Measurements from ENCODE around the gene MUS81. TPM values are rescaled to one million over a fixed set of nuclear protein-coding genes. Genes with fewer than 3 reads are reported as not detected.

MUS81 gene
- total and polyA plus RNA-seq, 2 of the 13 experiments (the other 11 are each of a cell fraction or from before 2014, with no cell fraction given), result 25.6 to 30.2 TPM

DNA sequence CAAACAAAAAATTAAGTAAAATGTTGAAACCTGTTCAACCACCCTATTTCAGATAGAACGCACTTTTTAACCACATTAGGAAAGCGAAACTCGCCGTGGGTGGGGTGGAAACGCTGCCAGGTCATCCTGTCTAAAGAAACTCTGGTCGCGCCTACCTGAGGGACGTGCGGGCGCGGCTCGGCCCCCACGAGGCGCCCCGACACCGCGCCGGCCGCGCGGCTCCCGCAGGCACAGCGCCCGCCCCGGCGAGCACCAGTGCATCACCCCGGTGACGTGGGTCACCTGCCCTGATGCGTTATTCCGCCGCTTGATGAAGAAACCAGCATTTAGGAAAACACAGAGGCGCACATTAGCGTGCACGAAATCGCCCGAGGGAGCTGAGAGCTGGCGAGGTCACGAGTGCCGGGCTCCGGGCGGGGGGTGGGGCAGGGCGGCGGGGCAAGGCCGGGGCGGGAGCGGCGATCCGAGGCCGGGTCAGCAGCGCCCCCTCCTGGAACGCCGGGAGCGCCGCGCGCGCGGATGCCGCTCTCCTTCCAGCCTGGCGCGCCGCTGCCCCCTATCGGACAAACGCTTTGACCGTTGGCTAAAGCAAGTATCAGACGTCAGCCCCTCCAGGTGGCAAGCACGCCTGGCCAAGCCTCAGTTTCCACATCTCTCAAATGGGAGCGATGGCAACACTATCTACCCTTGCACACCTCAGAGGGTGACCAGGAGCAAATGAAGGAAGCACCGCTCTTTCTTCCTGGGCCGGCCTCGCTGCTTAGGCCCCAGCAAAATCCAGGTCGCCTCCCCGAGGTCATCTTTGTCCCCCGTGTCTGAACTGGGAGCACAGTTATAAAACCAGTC lies 42.2 kb upstream of the MUS81 start (continued):
- TF ChIP-seq, protein P1, sequence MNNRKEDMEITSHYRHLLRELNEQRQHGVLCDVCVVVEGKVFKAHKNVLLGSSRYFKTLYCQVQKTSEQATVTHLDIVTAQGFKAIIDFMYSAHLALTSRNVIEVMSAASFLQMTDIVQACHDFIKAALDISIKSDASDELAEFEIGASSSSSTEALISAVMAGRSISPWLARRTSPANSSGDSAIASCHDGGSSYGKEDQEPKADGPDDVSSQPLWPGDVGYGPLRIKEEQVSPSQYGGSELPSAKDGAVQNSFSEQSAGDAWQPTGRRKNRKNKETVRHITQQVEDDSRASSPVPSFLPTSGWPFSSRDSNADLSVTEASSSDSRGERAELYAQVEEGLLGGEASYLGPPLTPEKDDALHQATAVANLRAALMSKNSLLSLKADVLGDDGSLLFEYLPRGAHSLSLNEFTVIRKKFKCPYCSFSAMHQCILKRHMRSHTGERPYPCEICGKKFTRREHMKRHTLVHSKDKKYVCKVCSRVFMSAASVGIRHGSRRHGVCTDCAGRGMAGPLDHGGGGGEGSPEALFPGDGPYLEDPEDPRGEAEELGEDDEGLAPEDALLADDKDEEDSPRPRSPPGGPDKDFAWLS (CRISPR knock-in tag; IDR thresholded peaks at IDR 0.05; ENCODE audit: borderline replicate concordance), result no peak
- TF ChIP-seq ZFP36L2 (CRISPR knock-in tag; IDR thresholded peaks at IDR 0.05) (no peak), ZNF589 (CRISPR knock-in tag; conservative IDR thresholded peaks at IDR 0.05) (no peak), ZNF737 (CRISPR knock-in tag; IDR thresholded peaks at IDR 0.05; ENCODE audit: borderline replicate concordance) (no peak), KLF13 (CRISPR knock-in tag; IDR thresholded peaks at IDR 0.05) (no peak), ZNF776 (CRISPR knock-in tag; IDR thresholded peaks at IDR 0.05) (no peak), SRY (CRISPR knock-in tag; IDR thresholded peaks at IDR 0.05) (no peak), KLF16 (CRISPR knock-in tag; IDR thresholded peaks at IDR 0.05) (0 out of 4 replicates have a peak, but pooled peaks of 1 of the 2 experiments have one; percentile 39), ZNF605 (CRISPR knock-in tag; IDR thresholded peaks at IDR 0.05) (no peak), WIZ (CRISPR knock-in tag; IDR thresholded peaks at IDR 0.05) (no peak), ZNF572 (CRISPR knock-in tag; IDR thresholded peaks at IDR 0.05) (no peak), ZNF552 (CRISPR knock-in tag; IDR thresholded peaks at IDR 0.05; ENCODE audit: borderline replicate concordance) (no peak), ATF7-NPFF (CRISPR knock-in tag; IDR thresholded peaks at IDR 0.05; ENCODE audit: low read depth) (no peak), YEATS2 (CRISPR knock-in tag; IDR thresholded peaks at IDR 0.05; ENCODE audit: borderline replicate concordance) (0 out of 2 replicates have a peak, but pooled peaks have one; percentile 27), SNAI1 (CRISPR knock-in tag; IDR thresholded peaks at IDR 0.05; ENCODE audit: borderline replicate concordance) (no peak)
- TF ChIP-seq, protein P2, sequence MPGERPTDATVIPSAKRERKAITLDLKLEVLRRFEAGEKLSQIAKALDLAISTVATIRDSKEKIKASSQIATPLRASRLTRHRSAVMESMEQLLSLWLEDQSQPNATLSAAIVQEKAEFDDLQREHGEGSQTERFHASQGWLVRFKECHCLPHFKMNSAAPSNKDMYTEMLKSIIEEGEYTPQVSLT (CRISPR knock-in tag; IDR thresholded peaks at IDR 0.05; ENCODE audit: borderline replicate concordance, low read depth), result no peak
- TF ChIP-seq, protein P3, sequence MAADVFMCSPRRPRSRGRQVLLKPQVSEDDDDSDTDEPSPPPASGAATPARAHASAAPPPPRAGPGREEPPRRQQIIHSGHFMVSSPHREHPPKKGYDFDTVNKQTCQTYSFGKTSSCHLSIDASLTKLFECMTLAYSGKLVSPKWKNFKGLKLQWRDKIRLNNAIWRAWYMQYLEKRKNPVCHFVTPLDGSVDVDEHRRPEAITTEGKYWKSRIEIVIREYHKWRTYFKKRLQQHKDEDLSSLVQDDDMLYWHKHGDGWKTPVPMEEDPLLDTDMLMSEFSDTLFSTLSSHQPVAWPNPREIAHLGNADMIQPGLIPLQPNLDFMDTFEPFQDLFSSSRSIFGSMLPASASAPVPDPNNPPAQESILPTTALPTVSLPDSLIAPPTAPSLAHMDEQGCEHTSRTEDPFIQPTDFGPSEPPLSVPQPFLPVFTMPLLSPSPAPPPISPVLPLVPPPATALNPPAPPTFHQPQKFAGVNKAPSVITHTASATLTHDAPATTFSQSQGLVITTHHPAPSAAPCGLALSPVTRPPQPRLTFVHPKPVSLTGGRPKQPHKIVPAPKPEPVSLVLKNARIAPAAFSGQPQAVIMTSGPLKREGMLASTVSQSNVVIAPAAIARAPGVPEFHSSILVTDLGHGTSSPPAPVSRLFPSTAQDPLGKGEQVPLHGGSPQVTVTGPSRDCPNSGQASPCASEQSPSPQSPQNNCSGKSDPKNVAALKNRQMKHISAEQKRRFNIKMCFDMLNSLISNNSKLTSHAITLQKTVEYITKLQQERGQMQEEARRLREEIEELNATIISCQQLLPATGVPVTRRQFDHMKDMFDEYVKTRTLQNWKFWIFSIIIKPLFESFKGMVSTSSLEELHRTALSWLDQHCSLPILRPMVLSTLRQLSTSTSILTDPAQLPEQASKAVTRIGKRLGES (CRISPR knock-in tag; IDR thresholded peaks at IDR 0.05; ENCODE audit: borderline replicate concordance), result no peak
- TF ChIP-seq, protein P4, sequence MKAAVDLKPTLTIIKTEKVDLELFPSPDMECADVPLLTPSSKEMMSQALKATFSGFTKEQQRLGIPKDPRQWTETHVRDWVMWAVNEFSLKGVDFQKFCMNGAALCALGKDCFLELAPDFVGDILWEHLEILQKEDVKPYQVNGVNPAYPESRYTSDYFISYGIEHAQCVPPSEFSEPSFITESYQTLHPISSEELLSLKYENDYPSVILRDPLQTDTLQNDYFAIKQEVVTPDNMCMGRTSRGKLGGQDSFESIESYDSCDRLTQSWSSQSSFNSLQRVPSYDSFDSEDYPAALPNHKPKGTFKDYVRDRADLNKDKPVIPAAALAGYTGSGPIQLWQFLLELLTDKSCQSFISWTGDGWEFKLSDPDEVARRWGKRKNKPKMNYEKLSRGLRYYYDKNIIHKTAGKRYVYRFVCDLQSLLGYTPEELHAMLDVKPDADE (CRISPR knock-in tag; IDR thresholded peaks at IDR 0.05), result no peak
- TF ChIP-seq, protein P5, sequence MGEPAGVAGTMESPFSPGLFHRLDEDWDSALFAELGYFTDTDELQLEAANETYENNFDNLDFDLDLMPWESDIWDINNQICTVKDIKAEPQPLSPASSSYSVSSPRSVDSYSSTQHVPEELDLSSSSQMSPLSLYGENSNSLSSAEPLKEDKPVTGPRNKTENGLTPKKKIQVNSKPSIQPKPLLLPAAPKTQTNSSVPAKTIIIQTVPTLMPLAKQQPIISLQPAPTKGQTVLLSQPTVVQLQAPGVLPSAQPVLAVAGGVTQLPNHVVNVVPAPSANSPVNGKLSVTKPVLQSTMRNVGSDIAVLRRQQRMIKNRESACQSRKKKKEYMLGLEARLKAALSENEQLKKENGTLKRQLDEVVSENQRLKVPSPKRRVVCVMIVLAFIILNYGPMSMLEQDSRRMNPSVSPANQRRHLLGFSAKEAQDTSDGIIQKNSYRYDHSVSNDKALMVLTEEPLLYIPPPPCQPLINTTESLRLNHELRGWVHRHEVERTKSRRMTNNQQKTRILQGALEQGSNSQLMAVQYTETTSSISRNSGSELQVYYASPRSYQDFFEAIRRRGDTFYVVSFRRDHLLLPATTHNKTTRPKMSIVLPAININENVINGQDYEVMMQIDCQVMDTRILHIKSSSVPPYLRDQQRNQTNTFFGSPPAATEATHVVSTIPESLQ (CRISPR knock-in tag; conservative IDR thresholded peaks at IDR 0.05), result no peak

All from HepG2 (cell line).